Spleen (tissue), 11 donors: ENCODE data around the gene MCC. TPM values are rescaled to one million over a fixed set of nuclear protein-coding genes. Genes with fewer than 3 reads are reported as not detected.

Experiments
- DNase-seq: peaks from one replicate; pipeline ENCODE4 v3.0.0-alpha.2; 2020
- H3K27ac ChIP-seq, 8 donors: fragments of 200-600 bp; sonication (generic) in 7 of 8; 1 replicate in 4 of 8; 2 replicates in 4 of 8; pipeline versions ENCODE4 v1.5.0 to v1.8.0; 2016 to 2021; ENCODE audit warnings: inconsistent platforms in 4 of 8, mild to moderate bottlenecking in 4 of 8, moderate library complexity in 1 of 8
- H3K27me3 ChIP-seq, 7 donors: fragments of 200-600 bp; sonication (generic) in 6 of 7; replicated peaks in 1 of 7; 1 replicate in 4 of 7; 2 replicates in 3 of 7; pipeline versions ENCODE4 v1.5.0 to v1.8.0; 2016 to 2021; ENCODE audit warnings: inconsistent platforms in 3 of 7, mild to moderate bottlenecking in 1 of 7
- H3K36me3 ChIP-seq, 6 donors: fragments of 200-600 bp; sonication (generic) in 5 of 6; 1 replicate in 4 of 6; 2 replicates in 2 of 6; pipeline versions ENCODE4 v1.5.0 to v1.8.0; 2016 to 2021; ENCODE audit warnings: inconsistent platforms in 2 of 6
- H3K4me1 ChIP-seq, 6 donors: fragments of 200-600 bp; sonication (generic) in 5 of 6; 1 replicate in 3 of 6; 2 replicates in 3 of 6; pipeline versions ENCODE4 v1.5.0 to v1.8.0; 2016 to 2021; ENCODE audit warnings: inconsistent platforms in 3 of 6
- H3K4me3 ChIP-seq, 8 donors: fragments of 200-600 bp; sonication (generic) in 7 of 8; 1 replicate in 4 of 8; 2 replicates in 4 of 8; pipeline versions ENCODE4 v1.5.0 to v1.8.0; 2016 to 2021; ENCODE audit warnings: inconsistent platforms in 4 of 8, mild to moderate bottlenecking in 4 of 8, moderate library complexity in 2 of 8
- H3K9me3 ChIP-seq, 8 donors: fragments of 200-600 bp; sonication (generic) in 7 of 8; 1 replicate in 4 of 8; 2 replicates in 4 of 8; pipeline versions ENCODE4 v1.5.0 to v1.8.0; 2016 to 2021; ENCODE audit warnings: inconsistent platforms in 4 of 8
- POLR2A ChIP-seq, 3 donors: fragments of 450-650 bp; IDR thresholded peaks; one replicate each; pipeline ENCODE4 v1.5.1; 2017; ENCODE audit warnings: antibody characterized with exemption in 3 of 3, mild to moderate bottlenecking in 1 of 3
- POLR2AphosphoS5 ChIP-seq, 3 donors: sonication (generic); formaldehyde crosslinking; IDR thresholded peaks; one replicate each; pipeline ENCODE4 v1.5.1; 2017; ENCODE audit warnings: antibody characterized with exemption in 3 of 3
- WGBS, 5 donors: extraction: QIAGEN DNeasy Blood & Tissue Kit in 3 of 5; methylation state at CpG; one replicate each; pipeline versions ENCODE4 v1.1.5 to v1.1.7; 2013 to 2018; 5-methylcytosine and 5-hydroxymethylcytosine counted together
- intact Hi-C: fragments of 100-400 bp; cut with DNase I; formaldehyde crosslinking; loops from one replicate; pipeline ENCODE4 v1.15.0; 2023; ENCODE audit warnings: low total_unique reads
- polyA plus RNA-seq, 3 donors: library from polyadenylated mRNA; stranded (reverse); fragments of 200-250 nt; gene quantifications; one replicate each; pipeline ENCODE4 v1.2.1, GENCODE V29; 2013
- total RNA-seq, 7 donors: library from RNA; depleted of rRNA in 3 of 7; stranded (reverse); fragments of >200 nt in 3 of 7; fragmentation: NEBNext Ultra II Directional in 4 of 7; extraction: Animal tissue kit (Norgen Biotek cat#: 25700) in 4 of 7; gene quantifications; one replicate each; pipeline versions ENCODE4 v1.1.0 to v1.2.1, GENCODE V29; 2016 to 2021
- TF ChIP-seq, protein P1 (sequence below), 11 experiments: fragments of 200-600 bp in 7 of 11; fragments of 450-650 bp in 4 of 11; sonication (generic) in 4 of 11; IDR thresholded peaks in 8 of 11; conservative IDR thresholded peaks in 3 of 11; 1 replicate in 7 of 11; 2 replicates in 4 of 11; pipeline versions ENCODE4 v1.4.0 to v1.8.0; 2016 to 2021; ENCODE audit warnings: antibody characterized with exemption in 11 of 11, inconsistent platforms in 4 of 11, mild to moderate bottlenecking in 1 of 11
- donor health status: healthy with polysubstance abuse.
- donor health status: DM: no; HTN: no; CAD: no; lungs with moderate emphysema.
- donor health status: DM: no; HTN: no; CAD: no.
- donor health status: Bipolar disorder and iron deficiency.
- donor health status: healthy.
- donor health status: DM: no; HTN: no; CAD: no.
- donor health status: DM: yes; HTN: yes; CAD: no.

Gene MCC
- total and polyA plus RNA-seq, 10 donors = 1.3 to 32.8 (median 15.8) TPM

- Histone ChIP-seq H3K9me3 (no peaks in the 10 kb centered on the region), H3K36me3 (no peaks in the 10 kb centered on the region), H3K4me3 (no peak overlapping the region), H3K27ac (no peak overlapping the region), H3K4me1 (peaks cover 3 to 12% (median 7%) of the 10 kb centered on the region in 6 donors), H3K27me3 (peaks cover 0 to 4% (median 0%) of the 10 kb centered on the region in 7 donors)
- TF ChIP-seq POLR2AphosphoS5 (IDR thresholded peaks at IDR 0.05) = no peak
- TF ChIP-seq, protein P1, sequence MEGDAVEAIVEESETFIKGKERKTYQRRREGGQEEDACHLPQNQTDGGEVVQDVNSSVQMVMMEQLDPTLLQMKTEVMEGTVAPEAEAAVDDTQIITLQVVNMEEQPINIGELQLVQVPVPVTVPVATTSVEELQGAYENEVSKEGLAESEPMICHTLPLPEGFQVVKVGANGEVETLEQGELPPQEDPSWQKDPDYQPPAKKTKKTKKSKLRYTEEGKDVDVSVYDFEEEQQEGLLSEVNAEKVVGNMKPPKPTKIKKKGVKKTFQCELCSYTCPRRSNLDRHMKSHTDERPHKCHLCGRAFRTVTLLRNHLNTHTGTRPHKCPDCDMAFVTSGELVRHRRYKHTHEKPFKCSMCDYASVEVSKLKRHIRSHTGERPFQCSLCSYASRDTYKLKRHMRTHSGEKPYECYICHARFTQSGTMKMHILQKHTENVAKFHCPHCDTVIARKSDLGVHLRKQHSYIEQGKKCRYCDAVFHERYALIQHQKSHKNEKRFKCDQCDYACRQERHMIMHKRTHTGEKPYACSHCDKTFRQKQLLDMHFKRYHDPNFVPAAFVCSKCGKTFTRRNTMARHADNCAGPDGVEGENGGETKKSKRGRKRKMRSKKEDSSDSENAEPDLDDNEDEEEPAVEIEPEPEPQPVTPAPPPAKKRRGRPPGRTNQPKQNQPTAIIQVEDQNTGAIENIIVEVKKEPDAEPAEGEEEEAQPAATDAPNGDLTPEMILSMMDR (IDR thresholded peaks at IDR 0.05 in 8 of 11, conservative IDR thresholded peaks at IDR 0.05 in 3 of 11) = no peak
- TF ChIP-seq POLR2A (IDR thresholded peaks at IDR 0.05) = no peak
- 48 to 64% (median 55%) methylated on average over 3 of the region's 3 CpGs for WGBS, 5 donors
- DNase-seq = no peak
- intact Hi-C loops = no loop called here
These were observed 114.8 kb downstream of the MCC start for GRCh38 chr5:113373426-113373825.

GRCh38 chr5:113371721-113372196, 116.5 kb downstream of the MCC start:
- DNase-seq = no peak
- Histone ChIP-seq H3K27ac (no peak overlapping the region), H3K4me1 (no peaks in the 10 kb centered on the region), H3K27me3 (peaks cover 0 to 4% (median 0%) of the 10 kb centered on the region in 7 donors), H3K36me3 (no peaks in the 10 kb centered on the region), H3K4me3 (no peak overlapping the region), H3K9me3 (no peaks in the 10 kb centered on the region)
- no peak for TF ChIP-seq POLR2AphosphoS5 (IDR thresholded peaks at IDR 0.05)
- TF ChIP-seq, protein P1 (IDR thresholded peaks at IDR 0.05 in 8 of 11, conservative IDR thresholded peaks at IDR 0.05 in 3 of 11) = no peak
- no peak for TF ChIP-seq POLR2A (IDR thresholded peaks at IDR 0.05)
- intact Hi-C loops = no loop called here
- WGBS, 5 donors = 43 to 76% (median 68%) methylated on average over 2 of the region's 2 CpGs

- peaks cover 0 to 4% (median 0%) of the 10 kb centered on the region in 7 donors for H3K27me3 ChIP-seq
- intact Hi-C loops = no loop called here
- H3K36me3 ChIP-seq = no peaks in the 10 kb centered on the region
- WGBS, 5 donors = 59 to 95% (median 72%) methylated on average over 1 of the region's 1 CpG
- no peak overlapping the region for H3K4me3 ChIP-seq
- TF ChIP-seq, protein P1 (IDR thresholded peaks at IDR 0.05 in 8 of 11, conservative IDR thresholded peaks at IDR 0.05 in 3 of 11) = no peak
- TF ChIP-seq POLR2A (IDR thresholded peaks at IDR 0.05) (no peak), POLR2AphosphoS5 (IDR thresholded peaks at IDR 0.05) (no peak)
- H3K9me3 ChIP-seq = peaks cover 0 to 28% (median 20%) of the 10 kb centered on the region in 8 donors
- H3K27ac ChIP-seq = no peak overlapping the region
- H3K4me1 ChIP-seq = no peaks in the 10 kb centered on the region
- DNase-seq = no peak
These were observed 120.7 kb downstream of the MCC start for GRCh38 chr5:113367586-113367985.

DNA sequence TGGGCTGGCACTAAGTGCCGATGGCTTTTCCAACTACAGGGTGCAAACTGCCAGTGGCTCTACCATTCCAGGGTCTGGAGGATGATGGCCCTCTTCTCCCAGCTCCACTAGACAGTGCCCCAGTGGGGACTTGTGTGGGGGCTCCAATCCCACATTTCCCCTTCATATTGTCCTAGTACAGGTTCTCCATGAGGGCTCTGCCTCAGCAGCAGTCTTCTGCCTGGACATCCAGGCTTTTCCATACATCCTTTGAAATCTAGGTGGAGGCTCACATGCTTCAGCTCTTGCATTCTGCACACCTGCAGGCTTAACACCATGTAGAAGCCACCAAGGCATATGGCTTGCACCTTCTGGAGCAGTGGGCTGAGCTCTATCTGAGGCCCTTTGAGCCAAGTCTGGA, 123.8 kb downstream of the MCC start:
- no peaks in the 10 kb centered on the region for H3K4me1 ChIP-seq
- no peak for DNase-seq
- TF ChIP-seq, protein P1 (IDR thresholded peaks at IDR 0.05 in 8 of 11, conservative IDR thresholded peaks at IDR 0.05 in 3 of 11) = no peak
- TF ChIP-seq POLR2A (IDR thresholded peaks at IDR 0.05) (no peak), POLR2AphosphoS5 (IDR thresholded peaks at IDR 0.05) (no peak)
- 97 to 100% (median 100%) methylated on average over 1 of the region's 1 CpG; no CpG with 5 or more reads in 1 of the 5 donors for WGBS, 5 donors
- H3K27ac ChIP-seq = no peak overlapping the region
- peaks cover 0 to 28% (median 20%) of the 10 kb centered on the region in 8 donors for H3K9me3 ChIP-seq
- H3K36me3 ChIP-seq = no peaks in the 10 kb centered on the region
- H3K27me3 ChIP-seq = peaks cover 0 to 4% (median 0%) of the 10 kb centered on the region in 7 donors
- H3K4me3 ChIP-seq = no peak overlapping the region
- intact Hi-C loops = no loop called here
